GM12878 (cell line): ENCODE data around the gene IGF2R. TPM values are rescaled to one million over a fixed set of nuclear protein-coding genes. Genes with fewer than 3 reads are reported as not detected.

ENCODE experiments used
- ATAC-seq: fragments of 200-7000 bp; cut with Tn5 transposase; 3 replicates; pipeline ENCODE4 v1.9.1; 2020; ENCODE audit warnings: mild to moderate bottlenecking, moderate library complexity
- BruUV-seq: library from RNA; stranded (reverse); fragments of 400-500 nt; replicated peaks from 2 replicates; lab custom pipeline; 2021; lab: Mats Ljungman, UMichigan
- CTCF ChIA-PET: fragments of 300-600 bp; sonication (Branson Sonifier 250); formaldehyde crosslinking; extraction: SDS; loops from one replicate; lab custom pipeline; 2021; ENCODE audit warnings: inconsistent platforms; lab: Yijun Ruan, JAX
- POLR2A ChIA-PET: fragments of 350-600 bp; formaldehyde crosslinking; extraction: SDS; loops from one replicate; lab custom pipeline; 2021; ENCODE audit warnings: inconsistent platforms; lab: Charles Lee
- RAD21 ChIA-PET: fragments of 300-600 bp; sonication (Branson Sonifier 250); formaldehyde crosslinking; loops from one replicate; lab custom pipeline; 2023; ENCODE audit warnings: antibody characterized with exemption; ENCODE audit not compliant: unreplicated experiment; lab: Charles Lee
- SMC1A ChIA-PET: fragments of 300-600 bp; sonication (Branson Sonifier 250); formaldehyde crosslinking; loops from one replicate; lab custom pipeline; 2023; ENCODE audit not compliant: unreplicated experiment, uncharacterized antibody; lab: Charles Lee
- DNase-seq: peaks from one replicate; pipeline ENCODE4 v3.0.0-alpha.2; 2011; ENCODE audit warnings: low read depth, low spot score
- FAIRE-seq: peaks from 3 replicates; lab custom pipeline; 2011; peaks lifted over from hg19 to GRCh38; lab: Jason Lieb, UNC
- H2AFZ ChIP-seq: 2 replicates; pipeline ENCODE4 v1.6.0; 2011; ENCODE audit warnings: low read depth, low read length, control low read depth; ENCODE audit not compliant: control insufficient read depth
- H3K27ac ChIP-seq: 2 replicates; pipeline ENCODE4 v1.5.1; 2011; ENCODE audit warnings: control low read depth; ENCODE audit not compliant: control insufficient read depth, insufficient read depth
- H3K27me3 ChIP-seq, 2 experiments: replicated peaks in 1 of 2; 2 replicates each; pipeline versions ENCODE4 v1.6.0 to v1.6.1; 2011; ENCODE audit warnings: low read length in 1 of 2; ENCODE audit not compliant: control insufficient read depth in 2 of 2, insufficient read depth in 2 of 2
- H3K36me3 ChIP-seq, 2 experiments: 2 replicates each; pipeline ENCODE4 v1.5.1; 2011; ENCODE audit warnings: low read length in 1 of 2; ENCODE audit not compliant: control insufficient read depth in 2 of 2, insufficient read depth in 2 of 2
- H3K4me1 ChIP-seq: 2 replicates; pipeline ENCODE4 v1.6.1; 2011; ENCODE audit warnings: mild to moderate bottlenecking, low read length, moderate library complexity, mixed read lengths; ENCODE audit not compliant: control insufficient read depth, insufficient read depth
- H3K4me2 ChIP-seq: 2 replicates; pipeline ENCODE4 v1.6.0; 2011; ENCODE audit warnings: control low read depth; ENCODE audit not compliant: control insufficient read depth, insufficient read depth
- H3K4me3 ChIP-seq: fragments of 200-600 bp; sonication (generic); 2 replicates; pipeline ENCODE4 v1.5.1; 2016
- H3K79me2 ChIP-seq: 2 replicates; pipeline ENCODE4 v1.6.0; 2011; ENCODE audit warnings: low read length; ENCODE audit not compliant: control insufficient read depth, insufficient read depth
- H3K9ac ChIP-seq: 2 replicates; pipeline ENCODE4 v1.8.0; 2011; ENCODE audit warnings: low read length, control low read depth, mixed read lengths; ENCODE audit not compliant: control insufficient read depth, insufficient read depth
- H3K9me3 ChIP-seq: replicated peaks from 3 replicates; pipeline ENCODE4 v1.5.1; 2011; ENCODE audit warnings: mild to moderate bottlenecking, low read length; ENCODE audit not compliant: control insufficient read depth, insufficient read depth
- H4K20me1 ChIP-seq: 2 replicates; pipeline ENCODE4 v1.6.0; 2011; ENCODE audit not compliant: control insufficient read depth, insufficient read depth
- ASH2L ChIP-seq: fragments of 300-600, 200-600 bp; sonication (generic); IDR thresholded peaks from 2 replicates; pipeline ENCODE4 v1.6.1; 2017; ENCODE audit warnings: low read depth, mild to moderate bottlenecking, borderline replicate concordance
- BRCA1 ChIP-seq: IDR thresholded peaks from 2 replicates; pipeline ENCODE4 v1.6.1; 2011; ENCODE audit warnings: low read depth, low read length, improper control_type of control experiment
- CREB1 ChIP-seq: IDR thresholded peaks from 2 replicates; pipeline ENCODE4 v1.6.1; 2012; ENCODE audit warnings: low read depth, mild to moderate bottlenecking, inconsistent platforms
- FOS ChIP-seq: IDR thresholded peaks from 3 replicates; pipeline ENCODE4 v1.6.1; 2011; ENCODE audit warnings: borderline replicate concordance; ENCODE audit not compliant: insufficient read length; ENCODE audit errors: extremely low read depth
- FOXM1 ChIP-seq: IDR thresholded peaks from 2 replicates; pipeline ENCODE4 v1.6.1; 2012; ENCODE audit warnings: low read depth, mild to moderate bottlenecking, inconsistent platforms, low read length, moderate library complexity
- GABPA ChIP-seq: IDR thresholded peaks from 2 replicates; pipeline ENCODE4 v1.6.1; 2014; ENCODE audit warnings: antibody characterized with exemption, low read depth, mild to moderate bottlenecking, inconsistent platforms
- PAX8 ChIP-seq: fragments of 450-650 bp; IDR thresholded peaks from 2 replicates; pipeline ENCODE4 v1.6.1; 2017; ENCODE audit warnings: mild to moderate bottlenecking, moderate library complexity
- POLR2A ChIP-seq: IDR thresholded peaks from 2 replicates; pipeline ENCODE4 v1.6.1; 2011; ENCODE audit warnings: low read depth, mild to moderate bottlenecking, low read length
- SMARCA5 ChIP-seq: fragments of 450-650 bp; IDR thresholded peaks from 2 replicates; pipeline ENCODE4 v1.6.1; 2017; ENCODE audit warnings: mild to moderate bottlenecking
- TCF7 ChIP-seq: IDR thresholded peaks from 2 replicates; pipeline ENCODE4 v1.6.1; 2014; ENCODE audit warnings: antibody characterized with exemption, borderline replicate concordance
- WGBS: methylation state at CpG from one replicate; pipeline ENCODE4 v1.1.6; 2016; ENCODE audit warnings: low lambda C conversion rate; ENCODE audit not compliant: insufficient replicate concordance, insufficient coverage; ENCODE audit errors: missing lambda C conversion rate; 5-methylcytosine and 5-hydroxymethylcytosine counted together
- in situ Hi-C: fragments of 300-500 bp; cut with MboI; formaldehyde crosslinking; loops from 9 replicates; pipeline ENCODE4 v1.14.3; 2018; ENCODE audit warnings: mixed read lengths
- intact Hi-C: fragments of 100-400 bp; cut with micrococcal nuclease; formaldehyde crosslinking; loops from one replicate; pipeline ENCODE4 v1.14.2; 2022; ENCODE audit not compliant: unreplicated experiment
- polyA plus RNA-seq, 11 experiments: library from polyadenylated mRNA; depleted of rRNA in 4 of 11; unstranded in 6 of 11; stranded (reverse) in 5 of 11; fragments of >200 nt; fragmentation: Nextera tagmentation in 4 of 11; fragmentation: Illumina TruSeq in 1 of 11; extraction: Ambion mirVana in 4 of 11; extraction: Trizol in 1 of 11; gene quantifications; 1 replicate in 1 of 11; 2 replicates in 10 of 11; pipeline versions ENCODE4 v1.2.1 to v1.2.3, GENCODE V29; 2011 to 2016; ENCODE audit warnings: inconsistent platforms in 2 of 11, missing spikeins in 2 of 11, low read depth in 1 of 11
- total RNA-seq, 4 experiments: library from RNA; depleted of rRNA in 3 of 4; stranded (reverse); fragments of >200 nt in 3 of 4; fragmentation: Illumina TruSeq in 1 of 4; extraction: Trizol in 1 of 4; gene quantifications; 2 replicates each; pipeline versions ENCODE4 v1.2.1 to v1.2.3, GENCODE V29; 2013 to 2021
- TF ChIP-seq, protein P1 (sequence below): IDR thresholded peaks from 2 replicates; pipeline ENCODE4 v1.6.1; 2012; ENCODE audit warnings: improper control_type of control experiment, low read depth, low read length; ENCODE audit not compliant: insufficient replicate concordance

IGF2R gene
- total and polyA plus RNA-seq, 10 of the 15 experiments (the other 5 are each of a cell fraction or from before 2014, with no cell fraction given), result 1.00 to 40.1 (median 16.8) TPM

DNA sequence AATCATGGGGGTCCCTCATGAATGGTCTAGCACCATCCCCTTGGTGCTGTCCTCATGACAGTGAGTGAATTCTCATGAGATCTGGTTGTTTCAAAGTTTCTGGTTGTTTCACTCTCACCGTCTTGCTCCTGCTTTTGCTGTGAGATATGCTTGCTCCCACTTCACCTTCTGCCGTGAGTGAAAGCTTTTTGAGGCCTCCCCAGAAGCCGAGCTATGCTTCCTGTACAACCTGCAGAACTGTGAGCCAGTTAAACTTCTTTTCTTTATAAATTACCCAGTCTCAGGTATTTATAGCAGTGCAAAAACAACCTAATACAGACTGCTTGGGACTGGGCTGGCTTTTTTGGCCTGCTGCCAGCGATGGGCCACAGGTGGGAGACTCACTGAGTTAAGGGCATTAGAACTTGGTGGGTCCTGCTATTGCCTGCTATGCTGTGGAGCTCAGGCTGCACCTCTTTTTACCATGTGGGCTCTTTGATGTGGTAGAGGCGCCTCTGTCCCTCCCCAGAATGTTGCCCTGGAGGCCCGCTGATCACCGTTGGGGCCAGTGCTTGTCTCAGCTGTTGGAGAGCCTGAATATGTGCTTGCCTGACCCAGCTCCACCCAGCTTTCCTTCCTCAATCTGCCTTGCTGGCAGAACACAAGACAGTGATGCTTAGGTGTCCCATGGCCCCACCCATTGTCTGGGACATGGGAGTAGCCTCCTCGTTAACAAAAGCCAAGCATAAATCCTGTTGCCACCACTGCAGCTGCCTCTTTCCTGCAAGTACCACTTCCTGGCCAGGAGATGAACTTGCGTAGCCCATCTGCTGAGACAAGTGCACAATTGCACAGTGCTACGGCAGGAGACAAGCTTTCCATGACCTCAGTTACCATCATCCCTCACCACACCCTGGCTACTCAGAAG lies 47.1 kb downstream of the IGF2R start (continued):
- TF ChIP-seq, protein P1, sequence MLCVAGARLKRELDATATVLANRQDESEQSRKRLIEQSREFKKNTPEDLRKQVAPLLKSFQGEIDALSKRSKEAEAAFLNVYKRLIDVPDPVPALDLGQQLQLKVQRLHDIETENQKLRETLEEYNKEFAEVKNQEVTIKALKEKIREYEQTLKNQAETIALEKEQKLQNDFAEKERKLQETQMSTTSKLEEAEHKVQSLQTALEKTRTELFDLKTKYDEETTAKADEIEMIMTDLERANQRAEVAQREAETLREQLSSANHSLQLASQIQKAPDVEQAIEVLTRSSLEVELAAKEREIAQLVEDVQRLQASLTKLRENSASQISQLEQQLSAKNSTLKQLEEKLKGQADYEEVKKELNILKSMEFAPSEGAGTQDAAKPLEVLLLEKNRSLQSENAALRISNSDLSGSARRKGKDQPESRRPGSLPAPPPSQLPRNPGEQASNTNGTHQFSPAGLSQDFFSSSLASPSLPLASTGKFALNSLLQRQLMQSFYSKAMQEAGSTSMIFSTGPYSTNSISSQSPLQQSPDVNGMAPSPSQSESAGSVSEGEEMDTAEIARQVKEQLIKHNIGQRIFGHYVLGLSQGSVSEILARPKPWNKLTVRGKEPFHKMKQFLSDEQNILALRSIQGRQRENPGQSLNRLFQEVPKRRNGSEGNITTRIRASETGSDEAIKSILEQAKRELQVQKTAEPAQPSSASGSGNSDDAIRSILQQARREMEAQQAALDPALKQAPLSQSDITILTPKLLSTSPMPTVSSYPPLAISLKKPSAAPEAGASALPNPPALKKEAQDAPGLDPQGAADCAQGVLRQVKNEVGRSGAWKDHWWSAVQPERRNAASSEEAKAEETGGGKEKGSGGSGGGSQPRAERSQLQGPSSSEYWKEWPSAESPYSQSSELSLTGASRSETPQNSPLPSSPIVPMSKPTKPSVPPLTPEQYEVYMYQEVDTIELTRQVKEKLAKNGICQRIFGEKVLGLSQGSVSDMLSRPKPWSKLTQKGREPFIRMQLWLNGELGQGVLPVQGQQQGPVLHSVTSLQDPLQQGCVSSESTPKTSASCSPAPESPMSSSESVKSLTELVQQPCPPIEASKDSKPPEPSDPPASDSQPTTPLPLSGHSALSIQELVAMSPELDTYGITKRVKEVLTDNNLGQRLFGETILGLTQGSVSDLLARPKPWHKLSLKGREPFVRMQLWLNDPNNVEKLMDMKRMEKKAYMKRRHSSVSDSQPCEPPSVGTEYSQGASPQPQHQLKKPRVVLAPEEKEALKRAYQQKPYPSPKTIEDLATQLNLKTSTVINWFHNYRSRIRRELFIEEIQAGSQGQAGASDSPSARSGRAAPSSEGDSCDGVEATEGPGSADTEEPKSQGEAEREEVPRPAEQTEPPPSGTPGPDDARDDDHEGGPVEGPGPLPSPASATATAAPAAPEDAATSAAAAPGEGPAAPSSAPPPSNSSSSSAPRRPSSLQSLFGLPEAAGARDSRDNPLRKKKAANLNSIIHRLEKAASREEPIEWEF, result no peak
- TF ChIP-seq SMARCA5 (no peak), POLR2A (no peak), FOS (no peak), TCF7 (no peak), PAX8 (no peak)

DNA sequence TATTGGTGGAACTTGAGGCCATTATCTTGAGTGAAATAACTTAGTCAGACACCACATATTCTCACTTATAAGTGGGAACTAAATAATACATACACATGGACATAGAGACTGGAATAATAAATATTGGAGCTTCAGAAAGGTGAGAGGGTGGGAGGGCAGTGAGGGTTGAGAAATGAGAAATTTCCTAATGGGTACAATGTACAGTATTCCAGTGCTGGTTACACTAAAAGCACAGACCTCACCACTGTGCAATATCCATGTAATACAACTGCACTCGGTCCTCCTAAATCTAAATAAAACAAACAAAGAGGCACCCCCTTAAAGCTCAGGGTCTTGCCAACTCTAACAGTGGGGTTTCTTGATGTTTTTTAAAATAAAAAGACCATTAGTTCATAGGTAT lies 53.2 kb downstream of the IGF2R start:
- Histone ChIP-seq H3K36me3 (peaks cover 6 to 8% of the 10 kb centered on the region in 2 experiments; a peak in 3 of 4 replicates), H2AFZ (no peak overlapping the region), H3K79me2 (no peaks in the 10 kb centered on the region)
- ChIA-PET SMC1A (no interaction called here), RAD21 (no interaction called here), CTCF (no interaction called here)
- no TSS peak for BruUV-seq
- in situ Hi-C loops, result no loop called here
- TF ChIP-seq GABPA (no peak), ASH2L (no peak), CREB1 (no peak), BRCA1 (no peak), FOXM1 (no peak)
- TF ChIP-seq, all 136 proteins: peak for 0
- Histone ChIP-seq H3K27ac (no peak overlapping the region), H3K9me3 (no peaks in the 10 kb centered on the region), H4K20me1 (no peaks in the 10 kb centered on the region), H3K9ac (no peak overlapping the region), H3K4me3 (no peak overlapping the region), H3K4me2 (no peak overlapping the region), H3K27me3 (no peaks in the 10 kb centered on the region), H3K4me1 (no peaks in the 10 kb centered on the region)
- FAIRE-seq (no peak), ATAC-seq (no peak), DNase-seq (no peak)
- POLR2A ChIA-PET, result no interaction called here
- intact Hi-C loops, result no loop called here
- WGBS, result 100% methylated on average over 1 of the region's 1 CpG
